Psoas muscle (tissue), 8 donors: Measurements from ENCODE around the gene SIRT6. TPM values are rescaled to one million over a fixed set of nuclear protein-coding genes. Genes with fewer than 3 reads are reported as not detected.
"Not testable (repeated sequence)": the region's sequence is repeated elsewhere in the genome, so short reads cannot be mapped to it uniquely, and the experiment has no call there.

Source experiments
- ATAC-seq, 4 donors: fragments of 200-7000 bp; cut with Tn5 transposase; one replicate each; pipeline ENCODE4 v1.9.1; 2020; ENCODE audit warnings: moderate library complexity in 3 of 4, mild to moderate bottlenecking in 2 of 4
- DNase-seq, 2 donors: peaks; one replicate each; pipeline ENCODE4 v3.0.0-alpha.2; 2020
- H3K27ac ChIP-seq: fragments of 200-600 bp; one replicate; pipeline ENCODE4 v1.8.0; 2022
- H3K27me3 ChIP-seq, 3 donors: fragments of 200-600 bp in 1 of 3; one replicate each; pipeline versions ENCODE4 v1.6.1 to v1.8.0; 2013 to 2022; ENCODE audit warnings: low read length in 2 of 3, mild to moderate bottlenecking in 2 of 3, moderate library complexity in 1 of 3; ENCODE audit not compliant: insufficient read depth in 3 of 3
- H3K36me3 ChIP-seq, 2 donors: fragments of 200-600 bp in 1 of 2; one replicate each; pipeline versions ENCODE4 v1.6.1 to v1.8.0; 2013 to 2022; ENCODE audit warnings: low read depth in 1 of 2, mild to moderate bottlenecking in 1 of 2, moderate library complexity in 1 of 2; ENCODE audit not compliant: insufficient read depth in 1 of 2
- H3K4me1 ChIP-seq: fragments of 200-600 bp; one replicate; pipeline ENCODE4 v1.8.0; 2022
- H3K4me3 ChIP-seq: fragments of 200-600 bp; one replicate; pipeline ENCODE4 v1.8.0; 2022; ENCODE audit warnings: mild to moderate bottlenecking
- H3K9me3 ChIP-seq: fragments of 200-600 bp; one replicate; pipeline ENCODE4 v1.8.0; 2022
- CTCF ChIP-seq: fragments of 200-600 bp; IDR thresholded peaks from one replicate; pipeline ENCODE4 v1.8.0; 2022; ENCODE audit warnings: antibody characterized with exemption
- WGBS, 3 donors: extraction: QIAGEN DNeasy Blood & Tissue Kit; methylation state at CpG; one replicate each; pipeline versions ENCODE4 v1.1.6 to v1.1.7; 2013; 5-methylcytosine and 5-hydroxymethylcytosine counted together
- intact Hi-C, 2 donors: fragments of 100-400 bp; cut with DNase I; formaldehyde crosslinking; loops; one replicate each; pipeline versions ENCODE4 v1.11.0 to v1.14.2; 2022
- polyA plus RNA-seq, 3 donors: library from polyadenylated mRNA; stranded (reverse); fragments of 200-250 nt; gene quantifications; one replicate each; pipeline ENCODE4 v1.2.3, GENCODE V29; 2013
- total RNA-seq, 4 donors: library from RNA; stranded (reverse); fragmentation: NEBNext Ultra II Directional in 2 of 4; extraction: Animal tissue kit (Norgen Biotek cat#: 25700) in 2 of 4; gene quantifications; one replicate each; pipeline versions ENCODE4 v1.2.1 to v1.2.4, GENCODE V29; 2021 to 2023
- donor health status: healthy with polysubstance abuse.
- donor health status: DM: no; HTN: no; CAD: no; lungs with moderate emphysema.
- donor health status: Bipolar disorder and iron deficiency.
- donor health status: healthy.
- donor health status: DM: yes; HTN: yes; CAD: no.
- donor health status: DM: no; HTN: no; CAD: no.
- donor health status: DM: no; HTN: no; CAD: no.
- donor health status: DM: yes; HTN: yes; CAD: no.

Gene SIRT6
- total and polyA plus RNA-seq, 7 donors, result 8.4 to 23.5 (median 13.1) TPM

GRCh38 chr19:4151623-4152022 lies 30.7 kb downstream of the SIRT6 start:
- Histone ChIP-seq H3K4me3 (no peak overlapping the region), H3K9me3 (no peaks in the 10 kb centered on the region), H3K36me3 (no peaks in the 10 kb centered on the region), H3K27me3 (peaks cover 0 to 41% (median 8%) of the 10 kb centered on the region in 3 donors), H3K27ac (no peak overlapping the region), H3K4me1 (no peaks in the 10 kb centered on the region)
- no peak for ATAC-seq
- intact Hi-C loops, result no loop called here
- TF ChIP-seq CTCF, result no peak
- DNase-seq, result no peak
- WGBS, 3 donors, result 65 to 76% (median 67%) methylated on average over 5 to 6 of the region's 6 CpGs

- no peak for ATAC-seq
- no peak overlapping the region for H3K27ac ChIP-seq
- H3K9me3 ChIP-seq, result no peaks in the 10 kb centered on the region
- DNase-seq, result no peak
- 48 to 53% (median 51%) methylated on average over 17 of the region's 17 CpGs for WGBS, 3 donors
- intact Hi-C loops, result no loop called here
- no peaks in the 10 kb centered on the region for H3K36me3 ChIP-seq
- no peaks in the 10 kb centered on the region for H3K4me1 ChIP-seq
- H3K27me3 ChIP-seq, result peaks cover 0 to 47% (median 11%) of the 10 kb centered on the region in 3 donors
- no peak overlapping the region for H3K4me3 ChIP-seq
- no peak for TF ChIP-seq CTCF
Observed at GRCh38 chr19:4149518-4150288, 32.7 kb downstream of the SIRT6 start.

- peaks cover 0 to 21% (median 8%) of the 10 kb centered on the region in 3 donors for H3K27me3 ChIP-seq
- DNase-seq (no peak), ATAC-seq (no peak)
- H3K36me3 ChIP-seq, result no peaks in the 10 kb centered on the region
- H3K9me3 ChIP-seq, result no peaks in the 10 kb centered on the region
- no peaks in the 10 kb centered on the region for H3K4me1 ChIP-seq
- TF ChIP-seq CTCF, result no peak
- H3K4me3 ChIP-seq, result no peak overlapping the region
- intact Hi-C loops, result loop anchor here in 1 of 2 donors (5.0 kb wide), 1 partner anchor 63 kb away; no protein-coding TSS in a partner anchor
- H3K27ac ChIP-seq, result no peak overlapping the region
- WGBS, 3 donors, result 29 to 36% (median 31%) methylated on average over 7 of the region's 7 CpGs
Observed at GRCh38 chr19:4144666-4145249, 37.6 kb downstream of the SIRT6 start.

- WGBS, 3 donors, result 83 to 96% (median 85%) methylated on average over 1 of the region's 1 CpG
- H3K27ac ChIP-seq, H3K4me3 ChIP-seq, H3K9me3 ChIP-seq, H3K4me1 ChIP-seq, DNase-seq, ATAC-seq, H3K36me3 ChIP-seq: not testable (repeated sequence)
- intact Hi-C loops, result loop anchor here in 1 of 2 donors (5.0 kb wide), 1 partner anchor 64 kb away; no protein-coding TSS in a partner anchor
- H3K27me3 ChIP-seq, result peaks cover 0 to 16% (median 8%) of the 10 kb centered on the region in 3 donors
Observed at GRCh38 chr19:4142916-4143315, 39.4 kb downstream of the SIRT6 start.

GRCh38 chr19:4140237-4140711 lies 42.1 kb downstream of the SIRT6 start:
- Histone ChIP-seq H3K4me3 (no peak overlapping the region), H3K9me3 (no peaks in the 10 kb centered on the region), H3K27ac (no peak overlapping the region), H3K4me1 (no peaks in the 10 kb centered on the region), H3K36me3 (no peaks in the 10 kb centered on the region), H3K27me3 (peaks cover 0 to 2% (median 0%) of the 10 kb centered on the region in 3 donors)
- DNase-seq, result no peak
- peak; percentile 60 for TF ChIP-seq CTCF
- intact Hi-C loops, result loop anchor here in 1 of 2 donors (5.0 kb wide), 1 partner anchor 67 kb away; no protein-coding TSS in a partner anchor
- WGBS, 3 donors, result 25 to 29% (median 28%) methylated on average over 12 of the region's 12 CpGs
- peak; percentile 71 to 90 (median 80) for ATAC-seq
